Esophagus squamous epithelium (tissue), 5 donors: ENCODE results near the gene BLVRB. TPM values are rescaled to one million over a fixed set of nuclear protein-coding genes. Genes with fewer than 3 reads are reported as not detected.

Source experiments
- DNase-seq: peaks from one replicate; lab custom pipeline; 2025; lab: John Stamatoyannopoulos, UW
- H3K27ac ChIP-seq, 4 donors: fragments of 200-600 bp; sonication (generic); one replicate each; pipeline ENCODE4 v1.5.1; 2016 to 2019; ENCODE audit warnings: mild to moderate bottlenecking in 1 of 4
- H3K27me3 ChIP-seq, 4 donors: fragments of 200-600 bp; sonication (generic); 1 replicate in 3 of 4; 2 replicates in 1 of 4; pipeline versions ENCODE4 v1.5.1 to v1.6.0; 2017 to 2021; ENCODE audit warnings: antibody characterized with exemption in 1 of 4
- H3K36me3 ChIP-seq, 3 donors: fragments of 200-600 bp; sonication (generic); one replicate each; pipeline ENCODE4 v1.5.1; 2016 to 2019
- H3K4me1 ChIP-seq, 3 donors: fragments of 200-600 bp; sonication (generic); one replicate each; pipeline ENCODE4 v1.5.1; 2017 to 2019
- H3K4me3 ChIP-seq, 4 donors: fragments of 200-600 bp; sonication (generic); 1 replicate in 3 of 4; 2 replicates in 1 of 4; pipeline ENCODE4 v1.5.1; 2016 to 2019; ENCODE audit warnings: mild to moderate bottlenecking in 2 of 4, moderate library complexity in 1 of 4
- H3K9me3 ChIP-seq, 3 donors: fragments of 200-600 bp; sonication (generic); one replicate each; pipeline ENCODE4 v1.5.1; 2016 to 2019
- CTCF ChIP-seq, 6 experiments: fragments of 450-650 bp in 4 of 6; fragments of 200-600 bp in 2 of 6; sonication (generic) in 2 of 6; IDR thresholded peaks; one replicate each; pipeline ENCODE4 v1.5.1; 2016 to 2019; ENCODE audit warnings: antibody characterized with exemption in 6 of 6, mild to moderate bottlenecking in 4 of 6, moderate library complexity in 4 of 6
- POLR2A ChIP-seq, 4 donors: fragments of 450-650 bp; IDR thresholded peaks; one replicate each; pipeline ENCODE4 v1.6.1; 2017; ENCODE audit warnings: antibody characterized with exemption in 4 of 4, mild to moderate bottlenecking in 4 of 4, moderate library complexity in 3 of 4
- WGBS, 2 donors: methylation state at CpG; one replicate each; pipeline ENCODE4 v1.1.5; 2018; 5-methylcytosine and 5-hydroxymethylcytosine counted together
- intact Hi-C: fragments of 100-400 bp; cut with DNase I; formaldehyde crosslinking; loops from one replicate; pipeline ENCODE4 v1.15.0; 2022
- total RNA-seq, 4 donors: library from RNA; depleted of rRNA; stranded (reverse); fragments of >200 nt; gene quantifications; one replicate each; pipeline ENCODE4 v1.1.0, GENCODE V29; 2016
- donor health status: DM: yes; HTN: yes; CAD: no.

BLVRB gene
- total RNA-seq, 4 donors from 2014 or later, result 177 to 283 (median 236) TPM

DNA sequence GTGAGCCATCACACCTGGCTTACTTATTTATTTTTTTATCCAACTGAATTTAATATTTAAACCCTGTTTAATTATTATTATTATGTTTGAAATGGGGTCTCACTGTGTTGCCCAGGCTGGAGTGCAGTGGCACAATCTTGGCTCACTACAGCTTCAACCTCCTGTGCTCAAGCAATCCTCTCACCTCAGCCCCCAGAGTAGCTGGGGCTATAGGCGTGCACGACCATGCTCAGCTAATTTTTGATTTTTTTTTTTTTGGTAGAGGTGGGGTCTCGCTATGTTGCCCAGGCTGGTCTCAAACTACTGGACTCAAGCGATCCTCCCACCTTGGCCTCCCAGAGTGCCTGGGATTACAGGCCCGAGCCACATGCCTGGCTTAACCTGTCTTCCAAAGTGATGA lies 33.8 kb upstream of the BLVRB start:
- Histone ChIP-seq H3K27ac (no peak overlapping the region), H3K4me3 (no peak overlapping the region), H3K27me3 (peaks cover 0 to 11% (median 0%) of the 10 kb centered on the region in 4 donors), H3K36me3 (no peaks in the 10 kb centered on the region), H3K4me1 (no peaks in the 10 kb centered on the region), H3K9me3 (no peaks in the 10 kb centered on the region)
- no peak for TF ChIP-seq POLR2A (IDR thresholded peaks at IDR 0.05)
- no peak for TF ChIP-seq CTCF (IDR thresholded peaks at IDR 0.05)
- intact Hi-C loops, result no loop called here
- WGBS, 2 donors, result 88 to 90% methylated on average over 3 to 4 of the region's 5 CpGs
- no peak for DNase-seq

- intact Hi-C loops, result no loop called here
- Histone ChIP-seq H3K9me3 (no peaks in the 10 kb centered on the region), H3K27me3 (peaks cover 0 to 5% (median 0%) of the 10 kb centered on the region in 4 donors), H3K27ac (no peak overlapping the region), H3K36me3 (no peaks in the 10 kb centered on the region), H3K4me3 (no peak overlapping the region), H3K4me1 (no peaks in the 10 kb centered on the region)
- WGBS, 2 donors, result 88 to 96% methylated on average over 5 to 9 of the region's 12 CpGs
- TF ChIP-seq CTCF (IDR thresholded peaks at IDR 0.05), result no peak
- TF ChIP-seq POLR2A (IDR thresholded peaks at IDR 0.05), result no peak
- DNase-seq, result no peak
These were observed 31.7 kb upstream of the BLVRB start for GRCh38 chr19:40497214-40497613.

DNA sequence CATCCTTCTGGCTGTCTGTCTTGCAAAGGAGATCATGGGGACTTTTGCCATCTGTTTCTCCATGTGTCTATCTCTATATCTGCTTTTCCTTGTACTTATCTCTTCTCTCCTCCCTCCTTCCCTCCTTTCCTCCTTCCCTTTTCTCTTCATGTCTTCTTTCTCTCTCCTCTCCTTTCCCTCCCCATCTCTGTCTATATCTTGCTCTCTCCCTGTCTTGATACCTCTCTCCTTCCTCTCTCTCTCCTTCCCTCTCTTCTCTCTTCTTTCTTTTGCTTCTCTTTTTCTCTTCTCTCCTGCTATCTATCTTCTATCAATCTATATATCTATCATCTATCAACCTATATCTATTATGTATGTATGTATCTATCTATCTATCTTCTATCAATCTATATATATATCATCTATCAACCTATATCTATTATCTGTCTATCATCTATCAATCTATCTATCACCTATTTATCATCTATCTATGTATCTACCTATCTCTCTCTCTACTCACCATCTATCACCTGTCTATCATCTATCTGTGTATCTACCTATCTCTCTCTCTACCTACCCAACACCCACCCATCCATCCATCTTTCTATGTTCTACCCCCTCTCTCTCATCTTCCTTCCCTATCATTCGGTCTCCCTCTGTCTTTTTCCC lies 28.8 kb upstream of the BLVRB start:
- TF ChIP-seq CTCF (IDR thresholded peaks at IDR 0.05) (no peak), POLR2A (IDR thresholded peaks at IDR 0.05) (no peak)
- intact Hi-C loops, result no loop called here
- DNase-seq, result no peak
- no peak overlapping the region for H3K27ac ChIP-seq
- H3K4me1 ChIP-seq, result no peaks in the 10 kb centered on the region
- no peaks in the 10 kb centered on the region for H3K36me3 ChIP-seq
- H3K9me3 ChIP-seq, result no peaks in the 10 kb centered on the region
- 59 to 69% methylated on average over 1 of the region's 1 CpG for WGBS, 2 donors
- H3K27me3 ChIP-seq, result no peaks in the 10 kb centered on the region
- no peak overlapping the region for H3K4me3 ChIP-seq

DNA sequence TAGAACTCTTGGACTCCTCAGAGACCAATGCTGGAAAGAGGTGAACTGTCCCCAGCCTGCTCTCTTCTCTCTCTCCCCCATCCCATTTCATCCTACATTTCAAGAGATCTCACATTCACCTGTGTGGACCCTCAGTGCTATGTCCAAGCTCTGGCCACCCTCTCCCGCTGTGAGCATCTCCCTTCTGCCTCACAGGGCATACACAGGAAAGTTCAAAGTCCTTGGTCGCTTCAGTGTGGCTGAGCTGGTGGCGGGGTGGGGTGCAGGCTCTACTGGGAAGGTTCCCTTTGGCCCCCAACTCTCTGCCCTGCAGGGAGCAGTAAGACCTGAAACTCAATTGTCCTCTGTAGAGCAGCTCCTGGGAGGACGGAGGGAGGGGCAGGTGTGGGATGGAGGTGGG lies 28.2 kb upstream of the BLVRB start:
- Histone ChIP-seq H3K4me3 (no peak overlapping the region), H3K27ac (no peak overlapping the region), H3K36me3 (no peaks in the 10 kb centered on the region), H3K27me3 (no peaks in the 10 kb centered on the region), H3K4me1 (no peaks in the 10 kb centered on the region), H3K9me3 (no peaks in the 10 kb centered on the region)
- 44 to 54% methylated on average over 3 to 4 of the region's 4 CpGs for whole genome bisulfite sequencing, 2 donors
- intact Hi-C loops, result no loop called here
- no peak for DNase-seq
- TF ChIP-seq CTCF (IDR thresholded peaks at IDR 0.05) (no peak), POLR2A (IDR thresholded peaks at IDR 0.05) (no peak)

DNA sequence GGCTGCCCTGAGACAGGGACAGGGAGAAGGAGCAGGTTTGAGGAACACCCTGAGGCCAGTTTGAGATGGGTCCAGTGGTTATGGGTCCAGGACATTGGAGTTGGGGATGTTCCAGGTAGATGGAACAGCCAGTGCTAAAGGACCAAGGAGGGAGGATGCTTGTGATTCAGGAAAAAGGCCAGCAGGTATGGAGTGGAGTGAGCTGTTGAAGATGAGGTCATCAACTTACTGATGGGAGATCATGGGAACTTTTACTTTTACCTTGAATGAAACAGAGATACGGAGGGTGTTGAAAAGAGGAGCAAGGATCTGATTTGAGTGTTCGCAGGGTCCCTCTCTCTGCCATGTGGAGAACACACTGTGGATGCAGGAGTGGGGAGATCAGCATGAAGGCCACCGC lies 26.7 kb upstream of the BLVRB start:
- no peak overlapping the region for H3K4me3 ChIP-seq

More for the DNA sequence above, 26.7 kb upstream of the BLVRB start:
- H3K36me3 ChIP-seq, result no peaks in the 10 kb centered on the region
- intact Hi-C loops, result no loop called here
- peaks cover 0 to 8% (median 0%) of the 10 kb centered on the region in 3 donors for H3K4me1 ChIP-seq
- no peaks in the 10 kb centered on the region for H3K9me3 ChIP-seq
- peaks cover 0 to 13% (median 0%) of the 10 kb centered on the region in 4 donors for H3K27me3 ChIP-seq
- DNase-seq, result no peak
- no peak overlapping the region for H3K27ac ChIP-seq
- WGBS, 2 donors, result 88 to 89% methylated on average over 3 of the region's 3 CpGs
- TF ChIP-seq CTCF (IDR thresholded peaks at IDR 0.05), result no peak
- TF ChIP-seq POLR2A (IDR thresholded peaks at IDR 0.05), result no peak
